Measurements from ENCODE around the gene KRT83. TPM values are rescaled to one million over a fixed set of nuclear protein-coding genes. Genes with fewer than 3 reads are reported as not detected.

KRT83 gene
- not detected in 2 replicates for total RNA-seq

DNA sequence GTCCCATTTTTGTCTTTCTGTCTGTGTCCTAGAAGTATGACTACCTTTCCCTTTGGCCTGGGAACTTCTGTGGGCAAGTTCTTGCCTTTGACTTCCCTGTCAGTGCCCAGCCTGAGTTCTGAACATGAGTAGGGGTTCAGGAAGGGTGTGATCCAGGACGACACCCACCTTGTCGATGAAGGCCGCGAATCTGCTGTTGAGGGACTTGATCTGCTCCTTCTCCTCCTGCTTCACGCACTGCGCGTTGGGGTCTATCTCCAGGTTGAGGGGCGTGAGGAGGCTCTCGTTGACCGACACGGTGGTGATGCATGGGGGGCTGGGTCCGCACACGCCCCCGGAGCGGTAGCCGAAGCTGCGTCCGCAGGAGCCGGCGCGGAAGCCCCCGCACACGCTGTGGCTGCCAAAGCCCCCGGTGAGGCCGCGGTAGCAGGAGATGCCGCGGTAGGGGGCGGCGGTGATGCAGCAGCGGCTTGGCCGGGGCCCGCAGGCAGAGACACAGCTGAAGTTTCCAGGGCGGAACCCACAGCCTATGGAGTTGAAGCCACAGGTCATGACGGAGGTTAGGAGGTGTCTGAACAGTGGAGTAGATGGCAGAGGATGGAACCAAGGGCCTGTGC lies at the start of gene KRT83:
Gene KRT83, minus strand, starts transcription at position 615 of the 617 bp plus-strand sequence. Its CDS starts 63 bp downstream, at position 552.
- no peak within 1 kb of the TSS for H2AFZ ChIP-seq (ENCODE audit: low read length)
- H3K9me3 ChIP-seq (ENCODE audit: low read depth, low read length), result no peaks in the 10 kb centered on the region
- peaks cover 41% of the 10 kb centered on the region for H3K27me3 ChIP-seq (ENCODE audit: insufficient read depth, low read length)
- H3K4me2 ChIP-seq (ENCODE audit: insufficient read depth, low read length), result no peak within 1 kb of the TSS
- DNase-seq (ENCODE audit: insufficient read length, low spot score, missing footprints), result peak; percentile 61
- TF ChIP-seq, protein P1, sequence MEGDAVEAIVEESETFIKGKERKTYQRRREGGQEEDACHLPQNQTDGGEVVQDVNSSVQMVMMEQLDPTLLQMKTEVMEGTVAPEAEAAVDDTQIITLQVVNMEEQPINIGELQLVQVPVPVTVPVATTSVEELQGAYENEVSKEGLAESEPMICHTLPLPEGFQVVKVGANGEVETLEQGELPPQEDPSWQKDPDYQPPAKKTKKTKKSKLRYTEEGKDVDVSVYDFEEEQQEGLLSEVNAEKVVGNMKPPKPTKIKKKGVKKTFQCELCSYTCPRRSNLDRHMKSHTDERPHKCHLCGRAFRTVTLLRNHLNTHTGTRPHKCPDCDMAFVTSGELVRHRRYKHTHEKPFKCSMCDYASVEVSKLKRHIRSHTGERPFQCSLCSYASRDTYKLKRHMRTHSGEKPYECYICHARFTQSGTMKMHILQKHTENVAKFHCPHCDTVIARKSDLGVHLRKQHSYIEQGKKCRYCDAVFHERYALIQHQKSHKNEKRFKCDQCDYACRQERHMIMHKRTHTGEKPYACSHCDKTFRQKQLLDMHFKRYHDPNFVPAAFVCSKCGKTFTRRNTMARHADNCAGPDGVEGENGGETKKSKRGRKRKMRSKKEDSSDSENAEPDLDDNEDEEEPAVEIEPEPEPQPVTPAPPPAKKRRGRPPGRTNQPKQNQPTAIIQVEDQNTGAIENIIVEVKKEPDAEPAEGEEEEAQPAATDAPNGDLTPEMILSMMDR (IDR thresholded peaks at IDR 0.05; ENCODE audit: extremely low read depth, low read depth, low read length), result no peak
- H3K4me1 ChIP-seq (ENCODE audit: insufficient read depth, low read length), result no peaks in the 10 kb centered on the region
- H3K4me3 ChIP-seq (ENCODE audit: insufficient read depth, low read length), result no peak within 1 kb of the TSS
- no peak within 1 kb of the TSS for H3K27ac ChIP-seq (ENCODE audit: low read depth, low read length)
- H3K36me3 ChIP-seq (ENCODE audit: insufficient read depth, low read length), result no peaks in the 10 kb centered on the region
- no peaks in the 10 kb centered on the region for H3K79me2 ChIP-seq (ENCODE audit: insufficient read depth, low read length)
- no peaks in the 10 kb centered on the region for H4K20me1 ChIP-seq (ENCODE audit: insufficient read depth, low read length)

DNA sequence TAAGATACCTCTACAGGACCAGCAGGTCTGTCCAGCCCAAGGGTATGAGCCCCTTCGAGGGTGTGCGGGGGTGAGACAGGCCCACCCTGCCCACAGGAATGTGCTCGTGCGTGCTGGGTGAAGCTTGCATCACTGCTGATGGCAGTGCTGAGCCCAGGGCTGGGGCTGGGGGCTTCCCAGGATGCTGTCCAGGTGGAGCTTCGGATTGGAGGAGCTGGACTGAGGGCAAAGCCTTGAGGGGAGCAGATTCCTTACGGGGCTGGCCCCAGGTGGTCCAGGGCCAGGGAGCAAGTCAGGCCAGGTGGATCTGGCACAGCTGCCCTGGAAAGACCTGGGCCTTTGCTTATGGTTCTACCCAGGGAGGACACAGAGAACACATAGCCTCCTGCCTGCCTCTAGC lies 48.6 kb upstream of the KRT83 start:
- DNase-seq (ENCODE audit: insufficient read length, low spot score, missing footprints), result peak; percentile 44
- Histone ChIP-seq H3K4me3 (ENCODE audit: insufficient read depth, low read length) (no peak overlapping the region), H3K9me3 (ENCODE audit: low read depth, low read length) (no peaks in the 10 kb centered on the region), H3K27me3 (ENCODE audit: insufficient read depth, low read length) (peaks cover 17% of the 10 kb centered on the region), H4K20me1 (ENCODE audit: insufficient read depth, low read length) (no peaks in the 10 kb centered on the region), H2AFZ (ENCODE audit: low read length) (no peak overlapping the region), H3K36me3 (ENCODE audit: insufficient read depth, low read length) (no peaks in the 10 kb centered on the region), H3K4me1 (ENCODE audit: insufficient read depth, low read length) (peaks cover 9% of the 10 kb centered on the region), H3K27ac (ENCODE audit: low read depth, low read length) (no peak overlapping the region), H3K79me2 (ENCODE audit: insufficient read depth, low read length) (no peaks in the 10 kb centered on the region), H3K4me2 (ENCODE audit: insufficient read depth, low read length) (no peak overlapping the region)
- TF ChIP-seq, protein P1 (IDR thresholded peaks at IDR 0.05; ENCODE audit: extremely low read depth, low read depth, low read length), result no peak

DNA sequence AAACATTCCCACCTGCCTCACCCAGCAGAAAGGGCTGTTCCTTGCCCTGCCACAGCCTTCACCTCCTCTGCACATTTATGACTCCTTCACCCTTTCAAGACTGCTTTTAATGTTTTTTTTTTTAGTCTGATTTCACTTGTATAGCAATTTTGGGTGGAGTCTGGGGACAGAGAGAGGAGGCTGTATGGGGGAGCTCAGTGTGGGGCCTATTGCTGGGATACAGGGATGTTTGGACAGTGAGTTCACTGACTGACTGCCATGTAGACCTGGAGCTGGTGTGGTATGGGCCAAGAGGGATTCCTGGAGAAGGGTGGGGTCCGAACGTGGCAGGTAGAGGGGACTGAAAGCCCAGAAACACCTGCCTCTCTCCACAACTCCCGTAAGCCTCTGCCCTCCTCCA lies 48.0 kb upstream of the KRT83 start:
- H3K27me3 ChIP-seq (ENCODE audit: insufficient read depth, low read length), result peaks cover 22% of the 10 kb centered on the region
- no peaks in the 10 kb centered on the region for H3K9me3 ChIP-seq (ENCODE audit: low read depth, low read length)
- no peaks in the 10 kb centered on the region for H3K36me3 ChIP-seq (ENCODE audit: insufficient read depth, low read length)
- peak; percentile 31 for DNase-seq (ENCODE audit: insufficient read length, low spot score, missing footprints)
- TF ChIP-seq, protein P1 (IDR thresholded peaks at IDR 0.05; ENCODE audit: extremely low read depth, low read depth, low read length), result no peak
- no peaks in the 10 kb centered on the region for H4K20me1 ChIP-seq (ENCODE audit: insufficient read depth, low read length)
- H3K4me1 ChIP-seq (ENCODE audit: insufficient read depth, low read length), result peaks cover 9% of the 10 kb centered on the region
- no peaks in the 10 kb centered on the region for H3K79me2 ChIP-seq (ENCODE audit: insufficient read depth, low read length)
- no peak overlapping the region for H3K4me3 ChIP-seq (ENCODE audit: insufficient read depth, low read length)
- H2AFZ ChIP-seq (ENCODE audit: low read length), result no peak overlapping the region
- no peak overlapping the region for H3K27ac ChIP-seq (ENCODE audit: low read depth, low read length)
- H3K4me2 ChIP-seq (ENCODE audit: insufficient read depth, low read length), result no peak overlapping the region

DNA sequence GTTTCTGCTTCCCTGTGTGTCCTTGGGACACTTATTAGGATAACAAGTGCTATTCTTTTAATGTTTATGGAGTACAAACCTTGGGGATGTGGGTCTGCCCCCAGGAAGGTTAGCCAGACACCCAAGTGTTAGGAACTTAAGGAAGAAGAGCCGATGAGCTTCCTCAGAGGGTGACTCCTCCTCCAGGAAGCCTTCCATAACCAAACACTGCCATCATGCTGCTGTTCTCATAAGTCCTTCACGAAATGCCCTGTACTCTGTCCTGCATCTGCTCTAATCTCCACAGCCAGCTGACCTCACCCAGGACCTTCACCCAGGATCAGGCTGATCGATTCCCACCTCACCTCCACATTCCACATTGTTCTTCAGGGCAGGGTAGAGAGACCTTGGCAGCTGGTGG lies 47.3 kb upstream of the KRT83 start:
- H4K20me1 ChIP-seq (ENCODE audit: insufficient read depth, low read length), result no peaks in the 10 kb centered on the region
- no peaks in the 10 kb centered on the region for H3K9me3 ChIP-seq (ENCODE audit: low read depth, low read length)
- no peaks in the 10 kb centered on the region for H3K36me3 ChIP-seq (ENCODE audit: insufficient read depth, low read length)
- H3K4me3 ChIP-seq (ENCODE audit: insufficient read depth, low read length), result no peak overlapping the region
- no peak overlapping the region for H2AFZ ChIP-seq (ENCODE audit: low read length)
- peaks cover 22% of the 10 kb centered on the region for H3K27me3 ChIP-seq (ENCODE audit: insufficient read depth, low read length)
- no peaks in the 10 kb centered on the region for H3K79me2 ChIP-seq (ENCODE audit: insufficient read depth, low read length)
- no peak overlapping the region for H3K27ac ChIP-seq (ENCODE audit: low read depth, low read length)
- TF ChIP-seq, protein P1 (IDR thresholded peaks at IDR 0.05; ENCODE audit: extremely low read depth, low read depth, low read length), result no peak
- no peak overlapping the region for H3K4me2 ChIP-seq (ENCODE audit: insufficient read depth, low read length)
- peak; percentile 25 for DNase-seq (ENCODE audit: insufficient read length, low spot score, missing footprints)
- H3K4me1 ChIP-seq (ENCODE audit: insufficient read depth, low read length), result peaks cover 9% of the 10 kb centered on the region
